Suprapubic skin (tissue), 4 donors: ENCODE results near the gene TMEM94. TPM values are rescaled to one million over a fixed set of nuclear protein-coding genes. Genes with fewer than 3 reads are reported as not detected.

Experiments used
- DNase-seq, 2 donors: peaks; one replicate each; pipeline ENCODE4 v3.0.0-alpha.2; 2019; ENCODE audit warnings: low spot score in 2 of 2
- H3K27ac ChIP-seq: fragments of 200-600 bp; sonication (generic); one replicate; pipeline ENCODE4 v1.5.1; 2019
- H3K27me3 ChIP-seq: fragments of 200-600 bp; sonication (generic); one replicate; pipeline ENCODE4 v1.5.1; 2019
- H3K36me3 ChIP-seq: fragments of 200-600 bp; sonication (generic); one replicate; pipeline ENCODE4 v1.5.1; 2019
- H3K4me1 ChIP-seq: fragments of 200-600 bp; sonication (generic); one replicate; pipeline ENCODE4 v1.5.1; 2019
- H3K4me3 ChIP-seq: fragments of 200-600 bp; sonication (generic); one replicate; pipeline ENCODE4 v1.5.1; 2019; ENCODE audit warnings: mild to moderate bottlenecking
- H3K9me3 ChIP-seq: fragments of 200-600 bp; sonication (generic); one replicate; pipeline ENCODE4 v1.5.1; 2019
- CTCF ChIP-seq, 2 donors: fragments of 200-600 bp in 1 of 2; fragments of 450-650 bp in 1 of 2; sonication (generic) in 1 of 2; IDR thresholded peaks; one replicate each; pipeline ENCODE4 v1.5.1; 2016 to 2019; ENCODE audit warnings: antibody characterized with exemption in 2 of 2, mild to moderate bottlenecking in 1 of 2, moderate library complexity in 1 of 2
- EP300 ChIP-seq: sonication (generic); formaldehyde crosslinking; IDR thresholded peaks from one replicate; pipeline ENCODE4 v1.6.1; 2017; ENCODE audit warnings: antibody characterized with exemption
- POLR2A ChIP-seq, 2 donors: fragments of 450-650 bp; IDR thresholded peaks; one replicate each; pipeline ENCODE4 v1.6.1; 2017; ENCODE audit warnings: antibody characterized with exemption in 2 of 2, mild to moderate bottlenecking in 2 of 2, moderate library complexity in 2 of 2
- POLR2AphosphoS5 ChIP-seq, 3 donors: sonication (generic); formaldehyde crosslinking; IDR thresholded peaks; one replicate each; pipeline ENCODE4 v1.6.1; 2017; ENCODE audit warnings: antibody characterized with exemption in 3 of 3
- WGBS: methylation state at CpG from one replicate; pipeline ENCODE4 v1.1.5; 2018; 5-methylcytosine and 5-hydroxymethylcytosine counted together
- total RNA-seq, 4 donors: library from RNA; depleted of rRNA; stranded (reverse); fragments of >200 nt; gene quantifications; one replicate each; pipeline ENCODE4 v1.1.0, GENCODE V29; 2016

The TMEM94 gene
- total RNA-seq, 4 donors from 2014 or later, result 50.0 to 147 (median 81.7) TPM

GRCh38 chr17:75459590-75460267 lies 3.3 kb downstream of the TMEM94 start:
- 52% methylated on average over 9 of the region's 9 CpGs for WGBS
- Histone ChIP-seq H3K36me3 (no peaks in the 10 kb centered on the region), H3K4me1 (peaks cover 35% of the 10 kb centered on the region), H3K27ac (peak overlapping the region; percentile 52), H3K9me3 (no peaks in the 10 kb centered on the region), H3K27me3 (no peaks in the 10 kb centered on the region), H3K4me3 (no peak overlapping the region)
- TF ChIP-seq POLR2AphosphoS5 (IDR thresholded peaks at IDR 0.05) (no peak), EP300 (no peak), POLR2A (IDR thresholded peaks at IDR 0.05) (no peak), CTCF (IDR thresholded peaks at IDR 0.05) (no peak)
- DNase-seq, result no peak

- Histone ChIP-seq H3K27ac (peak overlapping the region; percentile 52), H3K9me3 (no peaks in the 10 kb centered on the region), H3K36me3 (no peaks in the 10 kb centered on the region), H3K27me3 (no peaks in the 10 kb centered on the region), H3K4me1 (peaks cover 35% of the 10 kb centered on the region), H3K4me3 (no peak overlapping the region)
- DNase-seq, result no peak
- 78% methylated on average over 4 of the region's 4 CpGs for WGBS
- TF ChIP-seq CTCF (IDR thresholded peaks at IDR 0.05) (no peak), EP300 (no peak), POLR2AphosphoS5 (IDR thresholded peaks at IDR 0.05) (no peak), POLR2A (IDR thresholded peaks at IDR 0.05) (no peak)
Measured at GRCh38 chr17:75460295-75460694, 3.9 kb downstream of the TMEM94 start.

GRCh38 chr17:75463603-75464002 lies 7.2 kb downstream of the TMEM94 start:
- no peak for DNase-seq
- H3K4me3 ChIP-seq, result no peak overlapping the region
- no peaks in the 10 kb centered on the region for H3K9me3 ChIP-seq
- H3K27ac ChIP-seq, result no peak overlapping the region
- TF ChIP-seq POLR2A (IDR thresholded peaks at IDR 0.05) (no peak), POLR2AphosphoS5 (IDR thresholded peaks at IDR 0.05) (no peak), CTCF (IDR thresholded peaks at IDR 0.05) (no peak), EP300 (no peak)
- peaks cover 22% of the 10 kb centered on the region for H3K4me1 ChIP-seq
- H3K36me3 ChIP-seq, result no peaks in the 10 kb centered on the region
- 40% methylated on average over 2 of the region's 2 CpGs for WGBS
- no peaks in the 10 kb centered on the region for H3K27me3 ChIP-seq

- Histone ChIP-seq H3K27me3 (no peaks in the 10 kb centered on the region), H3K36me3 (no peaks in the 10 kb centered on the region), H3K27ac (no peak overlapping the region), H3K4me1 (peaks cover 14% of the 10 kb centered on the region), H3K9me3 (no peaks in the 10 kb centered on the region), H3K4me3 (no peak overlapping the region)
- DNase-seq, result no peak
- TF ChIP-seq EP300 (no peak), POLR2AphosphoS5 (IDR thresholded peaks at IDR 0.05) (no peak), POLR2A (IDR thresholded peaks at IDR 0.05) (no peak)
- 95% methylated on average over 6 of the region's 6 CpGs for WGBS
Measured at GRCh38 chr17:75465039-75465438, 8.6 kb downstream of the TMEM94 start.

GRCh38 chr17:75468291-75468754 lies 11.9 kb downstream of the TMEM94 start:
- no peak for DNase-seq
- Histone ChIP-seq H3K4me1 (peaks cover 14% of the 10 kb centered on the region), H3K9me3 (no peaks in the 10 kb centered on the region), H3K4me3 (no peak overlapping the region), H3K27me3 (no peaks in the 10 kb centered on the region), H3K27ac (no peak overlapping the region), H3K36me3 (peaks cover 13% of the 10 kb centered on the region)
- no peak for TF ChIP-seq POLR2A (IDR thresholded peaks at IDR 0.05)
- 61% methylated on average over 8 of the region's 8 CpGs for WGBS

DNA sequence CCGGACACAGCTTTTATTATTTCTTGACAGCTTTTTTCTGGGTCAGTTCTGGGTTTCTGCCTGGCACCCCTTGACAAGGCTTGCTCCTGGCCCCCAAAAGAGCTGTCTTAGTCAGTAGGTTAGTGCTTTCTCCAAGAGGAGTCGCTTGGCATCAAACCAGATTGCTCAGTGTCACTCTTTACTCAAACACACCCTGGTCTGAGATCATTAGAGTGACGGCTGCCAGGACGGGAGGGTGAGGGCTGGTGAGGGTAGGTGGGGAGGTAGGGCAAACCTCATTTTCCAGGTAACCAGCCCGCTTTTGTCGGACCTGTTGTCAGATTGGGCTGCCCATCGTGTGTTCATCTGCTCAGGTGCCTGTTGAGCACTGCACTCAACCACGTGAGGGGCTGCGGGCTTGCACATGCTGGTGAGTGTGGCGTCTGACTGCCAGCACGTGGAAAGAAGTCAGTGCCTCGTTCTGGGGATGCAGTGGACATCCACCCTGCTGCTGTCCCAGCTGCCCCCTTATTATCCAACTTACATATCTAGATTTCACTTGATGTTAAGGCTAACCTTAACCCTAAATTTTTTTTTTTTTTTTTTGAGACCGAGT lies 12.4 kb downstream of the TMEM94 start:
- Histone ChIP-seq H3K9me3 (no peaks in the 10 kb centered on the region), H3K27ac (no peak overlapping the region), H3K4me3 (no peak overlapping the region), H3K27me3 (no peaks in the 10 kb centered on the region), H3K4me1 (peaks cover 14% of the 10 kb centered on the region), H3K36me3 (peaks cover 14% of the 10 kb centered on the region)
- no peak for TF ChIP-seq CTCF (IDR thresholded peaks at IDR 0.05)
- no peak for TF ChIP-seq POLR2AphosphoS5 (IDR thresholded peaks at IDR 0.05)
- no peak for TF ChIP-seq POLR2A (IDR thresholded peaks at IDR 0.05)
- no peak for TF ChIP-seq EP300
- 69% methylated on average over 13 of the region's 13 CpGs for WGBS
- DNase-seq, result no peak
